Activated CD8-positive, alpha-beta T cell treated with anti-CD3 and anti-CD28 coated beads for 36 hours (primary cell): Measurements from ENCODE around the gene OR5D13. TPM values are rescaled to one million over a fixed set of nuclear protein-coding genes. Genes with fewer than 3 reads are reported as not detected.
A peak's percentile ranks its signal among the peaks of the same experiment; 100 is the strongest.

Experiments used
- ATAC-seq: fragments of 200-7000 bp; cut with Tn5 transposase; one replicate; pipeline ENCODE4 v1.10.0; 2021; ENCODE audit warnings: mild to moderate bottlenecking, moderate library complexity
- CTCF ChIA-PET: fragments of 350-600 bp; sonication (Branson Sonifier 250); formaldehyde crosslinking; loops from one replicate; lab custom pipeline; 2021; ENCODE audit warnings: antibody characterized with exemption; lab: Charles Lee
- POLR2A ChIA-PET: fragments of 350-600 bp; sonication (Branson Sonifier 250); formaldehyde crosslinking; loops from one replicate; lab custom pipeline; 2021; ENCODE audit warnings: antibody characterized with exemption; lab: Charles Lee
- DNase-seq: peaks from one replicate; pipeline ENCODE4 v3.0.0-alpha.2; 2020
- H3K27ac Mint-ChIP-seq: one replicate; pipeline ENCODE4 v1.8.0; 2021; ENCODE audit warnings: mild to moderate bottlenecking, mixed read lengths
- H3K27me3 Mint-ChIP-seq: one replicate; pipeline ENCODE4 v1.8.0; 2021; ENCODE audit warnings: mixed read lengths
- H3K36me3 Mint-ChIP-seq: one replicate; pipeline ENCODE4 v1.8.0; 2021; ENCODE audit warnings: low read depth, mixed read lengths
- H3K4me1 Mint-ChIP-seq: one replicate; pipeline ENCODE4 v1.8.0; 2021; ENCODE audit warnings: low read depth, mixed read lengths
- H3K4me3 Mint-ChIP-seq: one replicate; pipeline ENCODE4 v1.8.0; 2021; ENCODE audit warnings: mild to moderate bottlenecking, moderate library complexity, mixed read lengths
- H3K9me3 Mint-ChIP-seq: one replicate; pipeline ENCODE4 v1.8.0; 2021; ENCODE audit warnings: mixed read lengths
- CTCF ChIP-seq: fragments of 200-600 bp; IDR thresholded peaks from one replicate; pipeline ENCODE4 v1.8.0; 2022; ENCODE audit warnings: antibody characterized with exemption, mild to moderate bottlenecking
- intact Hi-C: fragments of 100-400 bp; cut with micrococcal nuclease; formaldehyde crosslinking; loops from one replicate; pipeline ENCODE4 v1.10.0; 2022
- total RNA-seq, 2 experiments: library from RNA; stranded (reverse); gene quantifications; one replicate each; pipeline ENCODE4 v1.2.3, GENCODE V29; 2021

The OR5D13 gene
- not detected for total RNA-seq

GRCh38 chr11:55773138-55773537, at the start of gene OR5D13:
Gene OR5D13, plus strand, starts transcription at chr11:55773438. Its CDS starts 0 bp downstream, at chr11:55773438.
- no peak for TF ChIP-seq CTCF
- no peak for ATAC-seq
- no peak for DNase-seq
- CTCF ChIA-PET: no interaction called here
- Mint-ChIP-seq H3K9me3 (peaks cover 12% of the 10 kb centered on the region), H3K4me3 (no peak within 1 kb of the TSS), H3K27me3 (no peaks in the 10 kb centered on the region), H3K4me1 (no peaks in the 10 kb centered on the region), H3K27ac (no peak within 1 kb of the TSS), H3K36me3 (no peaks in the 10 kb centered on the region)
- intact Hi-C loops: no loop called here
- POLR2A ChIA-PET: no interaction called here

- intact Hi-C loops: no loop called here
- no peak overlapping the region for H3K27ac Mint-ChIP-seq
- DNase-seq: peak; percentile 12
These were observed 46.4 kb upstream of the OR5D13 start for GRCh38 chr11:55726715-55727324.

GRCh38 chr11:55732936-55733335, 40.3 kb upstream of the OR5D13 start:
- peaks cover 23% of the 10 kb centered on the region for H3K9me3 Mint-ChIP-seq
- no peaks in the 10 kb centered on the region for H3K36me3 Mint-ChIP-seq
- ATAC-seq (no peak), DNase-seq (no peak)
- no peaks in the 10 kb centered on the region for H3K27me3 Mint-ChIP-seq
- intact Hi-C loops: no loop called here
- no peak overlapping the region for H3K27ac Mint-ChIP-seq
- no peak overlapping the region for H3K4me3 Mint-ChIP-seq
- TF ChIP-seq CTCF: no peak
- H3K4me1 Mint-ChIP-seq: no peaks in the 10 kb centered on the region
- ChIA-PET CTCF (no interaction called here), POLR2A (no interaction called here)

More at GRCh38 chr11:55726715-55727324, 46.4 kb upstream of the OR5D13 start:
- no peaks in the 10 kb centered on the region for H3K36me3 Mint-ChIP-seq
- H3K4me1 Mint-ChIP-seq: no peaks in the 10 kb centered on the region
- peak; percentile 22 for TF ChIP-seq CTCF
- peaks cover 10% of the 10 kb centered on the region for H3K9me3 Mint-ChIP-seq
- no peaks in the 10 kb centered on the region for H3K27me3 Mint-ChIP-seq
- no peak overlapping the region for H3K4me3 Mint-ChIP-seq
- ChIA-PET POLR2A (no interaction called here), CTCF (no interaction called here)
- ATAC-seq: no peak

GRCh38 chr11:55791606-55792005, 18.4 kb downstream of the OR5D13 start:
- no peak overlapping the region for H3K27ac Mint-ChIP-seq
- H3K4me1 Mint-ChIP-seq: no peaks in the 10 kb centered on the region
- H3K4me3 Mint-ChIP-seq: no peak overlapping the region
- peaks cover 18% of the 10 kb centered on the region for H3K9me3 Mint-ChIP-seq
- ChIA-PET CTCF (no interaction called here), POLR2A (no interaction called here)
- ATAC-seq (no peak), DNase-seq (no peak)
- H3K27me3 Mint-ChIP-seq: no peaks in the 10 kb centered on the region
- intact Hi-C loops: no loop called here
- no peaks in the 10 kb centered on the region for H3K36me3 Mint-ChIP-seq
- no peak for TF ChIP-seq CTCF

- no peaks in the 10 kb centered on the region for H3K4me1 Mint-ChIP-seq
- intact Hi-C loops: no loop called here
- DNase-seq (no peak), ATAC-seq (no peak)
- no peaks in the 10 kb centered on the region for H3K27me3 Mint-ChIP-seq
- TF ChIP-seq CTCF: no peak
- H3K36me3 Mint-ChIP-seq: no peaks in the 10 kb centered on the region
- ChIA-PET CTCF (no interaction called here), POLR2A (no interaction called here)
- peaks cover 13% of the 10 kb centered on the region for H3K9me3 Mint-ChIP-seq
- no peak overlapping the region for H3K4me3 Mint-ChIP-seq
- no peak overlapping the region for H3K27ac Mint-ChIP-seq
These were observed 20.1 kb downstream of the OR5D13 start for GRCh38 chr11:55793321-55793720.
